ENCODE data around the gene CEP164. TPM values are rescaled to one million over a fixed set of nuclear protein-coding genes. Genes with fewer than 3 reads are reported as not detected.
A peak's percentile ranks its signal among the peaks of the same experiment; 100 is the strongest.
"Not testable (repeated sequence)": the region's sequence is repeated elsewhere in the genome, so short reads cannot be mapped to it uniquely, and the experiment has no call there.

Gene CEP164
- total RNA-seq, 1 donor from 2014 or later, result 25.2 TPM

DNA sequence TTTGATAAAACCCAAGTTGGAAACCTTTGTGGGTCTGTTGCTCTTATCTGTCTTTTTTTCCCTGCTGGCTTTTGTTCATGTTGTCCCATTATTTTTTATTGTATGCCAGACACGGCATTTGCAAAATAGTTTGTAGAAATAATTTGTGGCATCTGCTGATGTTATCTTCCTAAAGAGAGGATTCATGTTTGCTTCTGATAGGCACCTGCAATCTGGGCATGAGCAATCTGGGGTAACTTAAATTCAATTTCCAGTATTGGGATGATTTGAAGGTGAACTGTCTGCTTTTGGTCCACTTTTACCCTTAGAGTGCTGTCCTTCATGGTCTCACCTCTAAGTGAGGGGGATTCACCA lies 126.9 kb downstream of the CEP164 start:
- intact Hi-C loops (cut with DNase I), result no loop called here
- H3K4me1 ChIP-seq, result no peaks in the 10 kb centered on the region
- DNase-seq, result peak; percentile 10
- TF ChIP-seq, protein P1, sequence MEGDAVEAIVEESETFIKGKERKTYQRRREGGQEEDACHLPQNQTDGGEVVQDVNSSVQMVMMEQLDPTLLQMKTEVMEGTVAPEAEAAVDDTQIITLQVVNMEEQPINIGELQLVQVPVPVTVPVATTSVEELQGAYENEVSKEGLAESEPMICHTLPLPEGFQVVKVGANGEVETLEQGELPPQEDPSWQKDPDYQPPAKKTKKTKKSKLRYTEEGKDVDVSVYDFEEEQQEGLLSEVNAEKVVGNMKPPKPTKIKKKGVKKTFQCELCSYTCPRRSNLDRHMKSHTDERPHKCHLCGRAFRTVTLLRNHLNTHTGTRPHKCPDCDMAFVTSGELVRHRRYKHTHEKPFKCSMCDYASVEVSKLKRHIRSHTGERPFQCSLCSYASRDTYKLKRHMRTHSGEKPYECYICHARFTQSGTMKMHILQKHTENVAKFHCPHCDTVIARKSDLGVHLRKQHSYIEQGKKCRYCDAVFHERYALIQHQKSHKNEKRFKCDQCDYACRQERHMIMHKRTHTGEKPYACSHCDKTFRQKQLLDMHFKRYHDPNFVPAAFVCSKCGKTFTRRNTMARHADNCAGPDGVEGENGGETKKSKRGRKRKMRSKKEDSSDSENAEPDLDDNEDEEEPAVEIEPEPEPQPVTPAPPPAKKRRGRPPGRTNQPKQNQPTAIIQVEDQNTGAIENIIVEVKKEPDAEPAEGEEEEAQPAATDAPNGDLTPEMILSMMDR (IDR thresholded peaks at IDR 0.05), result no peak
- no peak for ATAC-seq
- H3K36me3 ChIP-seq, result no peaks in the 10 kb centered on the region
- no peaks in the 10 kb centered on the region for H3K9me3 ChIP-seq
- no peaks in the 10 kb centered on the region for H3K27me3 ChIP-seq
- no peak overlapping the region for H3K27ac ChIP-seq
- H3K4me3 ChIP-seq, result no peak overlapping the region

DNA sequence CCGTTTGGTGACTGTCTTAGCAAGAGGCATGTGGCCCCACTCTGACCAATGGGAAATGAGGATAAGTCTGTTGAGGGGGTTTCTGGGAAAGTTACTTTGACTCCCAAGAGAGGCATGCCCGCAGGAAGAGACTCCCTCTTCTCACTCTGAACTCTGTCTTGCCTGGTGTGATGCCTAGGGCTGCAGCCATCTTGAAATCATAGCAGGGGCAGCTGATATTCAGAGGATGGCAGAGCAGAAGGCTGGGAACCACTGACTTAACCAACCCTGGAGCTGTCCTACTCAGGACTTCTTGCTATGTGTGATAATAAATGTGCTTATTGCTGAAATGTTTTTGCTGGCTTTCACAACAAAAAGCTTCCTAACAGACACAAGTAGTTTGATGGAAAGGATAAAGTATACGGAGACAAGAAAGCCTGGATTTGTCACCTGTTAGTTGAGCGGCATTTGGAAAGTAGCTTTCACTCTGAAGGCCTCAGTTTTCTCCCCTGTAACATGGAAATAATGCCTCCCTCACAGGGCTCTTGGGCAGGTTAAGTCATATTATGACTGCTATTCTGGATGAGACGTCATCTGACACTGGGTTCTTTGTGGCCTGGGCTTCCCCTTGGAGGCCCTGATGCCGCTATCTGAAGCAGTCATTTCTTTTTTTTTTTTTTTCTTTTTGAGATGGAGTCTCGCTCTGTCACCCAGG lies 128.5 kb downstream of the CEP164 start:
- H3K9me3 ChIP-seq, result no peaks in the 10 kb centered on the region
- no peak for ATAC-seq
- H3K4me1 ChIP-seq, result no peaks in the 10 kb centered on the region
- intact Hi-C loops (cut with DNase I), result no loop called here
- no peaks in the 10 kb centered on the region for H3K27me3 ChIP-seq
- H3K4me3 ChIP-seq, result no peak overlapping the region
- DNase-seq, result no peak
- TF ChIP-seq, protein P1 (IDR thresholded peaks at IDR 0.05), result no peak
- no peaks in the 10 kb centered on the region for H3K36me3 ChIP-seq
- no peak overlapping the region for H3K27ac ChIP-seq

DNA sequence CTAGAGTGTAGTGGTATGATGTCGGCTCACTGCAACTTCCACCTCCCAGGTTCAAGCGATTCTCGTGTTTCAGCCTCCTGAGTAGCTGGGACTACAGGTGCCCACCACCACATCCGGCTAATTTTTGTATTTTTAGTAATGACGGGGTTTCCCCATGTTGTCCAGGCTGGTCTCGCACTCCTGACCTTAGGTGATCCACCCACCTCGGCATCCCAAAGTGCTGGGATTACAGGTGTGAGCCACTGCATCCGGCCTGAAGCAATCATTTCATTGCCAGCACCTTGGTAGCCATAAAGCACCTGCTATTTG lies 129.0 kb downstream of the CEP164 start:
- H3K36me3 ChIP-seq; intact Hi-C loops (cut with DNase I); H3K4me3 ChIP-seq; H3K27me3 ChIP-seq; ATAC-seq; H3K27ac ChIP-seq; H3K9me3 ChIP-seq; H3K4me1 ChIP-seq: not testable (repeated sequence)
- DNase-seq, result peak; percentile 26

DNA sequence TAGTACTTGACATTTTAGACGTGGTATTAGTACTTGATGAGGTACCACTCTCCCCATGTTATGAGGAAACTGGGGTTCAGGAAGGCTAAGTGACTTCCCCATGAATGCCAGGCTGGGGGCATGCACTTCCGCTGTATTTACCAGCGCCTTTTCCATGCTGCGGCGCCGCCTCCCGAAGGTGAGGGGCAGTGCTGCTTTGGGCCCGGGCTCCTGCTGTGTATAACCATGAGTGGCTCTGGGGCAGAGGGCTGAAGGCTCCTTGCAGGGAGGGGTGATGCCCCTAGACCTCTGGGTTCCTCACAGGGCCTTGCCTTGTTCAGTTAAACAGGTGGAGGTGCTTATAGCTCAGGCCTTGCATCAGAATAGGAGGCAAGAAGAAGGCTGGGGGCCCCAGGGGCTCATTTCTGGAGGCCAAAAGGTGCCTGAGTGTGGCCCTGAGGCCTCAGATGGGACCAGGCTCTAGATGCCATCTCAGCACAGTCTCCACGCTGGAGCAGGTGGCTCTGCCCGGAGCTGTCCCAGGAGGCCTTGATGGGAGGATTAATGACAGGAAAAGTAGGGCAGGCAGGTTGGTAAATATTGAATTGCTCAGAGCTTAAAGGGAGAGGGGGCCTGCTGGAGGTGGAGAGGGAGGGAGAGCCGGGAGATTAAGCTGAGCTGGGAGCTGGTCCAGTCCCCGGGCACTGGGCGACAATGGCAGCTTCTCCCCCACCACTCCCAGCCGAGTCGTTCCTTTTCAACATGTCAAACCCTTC lies 129.6 kb downstream of the CEP164 start:
- H3K27ac ChIP-seq, result no peak overlapping the region
- ATAC-seq, result no peak
- H3K27me3 ChIP-seq, result no peaks in the 10 kb centered on the region
- H3K36me3 ChIP-seq, result no peaks in the 10 kb centered on the region
- peak; percentile 43 for DNase-seq
- H3K4me3 ChIP-seq, result no peak overlapping the region
- intact Hi-C loops (cut with DNase I), result no loop called here
- TF ChIP-seq, protein P1 (IDR thresholded peaks at IDR 0.05), result no peak
- no peaks in the 10 kb centered on the region for H3K9me3 ChIP-seq
- H3K4me1 ChIP-seq, result no peaks in the 10 kb centered on the region

DNA sequence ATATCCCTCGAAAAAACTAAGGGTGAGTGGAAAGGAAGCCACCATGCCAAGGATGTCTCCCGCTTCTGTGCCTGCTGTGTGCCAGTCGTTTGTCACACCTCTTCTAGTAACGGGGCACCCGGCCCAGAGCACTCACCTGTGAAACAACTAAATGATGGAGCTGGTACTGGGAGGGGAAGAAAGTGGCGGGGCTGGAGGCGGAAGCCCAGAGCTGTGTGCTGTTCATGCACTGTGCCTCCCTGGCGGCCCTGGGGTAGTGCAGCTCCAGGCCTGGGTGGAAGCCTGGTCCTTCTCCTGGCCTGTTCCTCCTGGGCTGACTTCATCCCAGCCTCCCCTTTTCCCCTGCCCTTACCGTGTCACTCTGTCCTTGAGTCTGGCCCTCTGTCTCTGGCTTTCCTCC lies 130.2 kb downstream of the CEP164 start:
- Histone ChIP-seq H3K27me3 (no peaks in the 10 kb centered on the region), H3K4me1 (no peaks in the 10 kb centered on the region), H3K9me3 (no peaks in the 10 kb centered on the region), H3K27ac (no peak overlapping the region), H3K36me3 (no peaks in the 10 kb centered on the region), H3K4me3 (no peak overlapping the region)
- ATAC-seq (peak; percentile 5), DNase-seq (peak; percentile 58)
- intact Hi-C loops (cut with DNase I), result no loop called here
- TF ChIP-seq, protein P1 (IDR thresholded peaks at IDR 0.05), result no peak

DNA sequence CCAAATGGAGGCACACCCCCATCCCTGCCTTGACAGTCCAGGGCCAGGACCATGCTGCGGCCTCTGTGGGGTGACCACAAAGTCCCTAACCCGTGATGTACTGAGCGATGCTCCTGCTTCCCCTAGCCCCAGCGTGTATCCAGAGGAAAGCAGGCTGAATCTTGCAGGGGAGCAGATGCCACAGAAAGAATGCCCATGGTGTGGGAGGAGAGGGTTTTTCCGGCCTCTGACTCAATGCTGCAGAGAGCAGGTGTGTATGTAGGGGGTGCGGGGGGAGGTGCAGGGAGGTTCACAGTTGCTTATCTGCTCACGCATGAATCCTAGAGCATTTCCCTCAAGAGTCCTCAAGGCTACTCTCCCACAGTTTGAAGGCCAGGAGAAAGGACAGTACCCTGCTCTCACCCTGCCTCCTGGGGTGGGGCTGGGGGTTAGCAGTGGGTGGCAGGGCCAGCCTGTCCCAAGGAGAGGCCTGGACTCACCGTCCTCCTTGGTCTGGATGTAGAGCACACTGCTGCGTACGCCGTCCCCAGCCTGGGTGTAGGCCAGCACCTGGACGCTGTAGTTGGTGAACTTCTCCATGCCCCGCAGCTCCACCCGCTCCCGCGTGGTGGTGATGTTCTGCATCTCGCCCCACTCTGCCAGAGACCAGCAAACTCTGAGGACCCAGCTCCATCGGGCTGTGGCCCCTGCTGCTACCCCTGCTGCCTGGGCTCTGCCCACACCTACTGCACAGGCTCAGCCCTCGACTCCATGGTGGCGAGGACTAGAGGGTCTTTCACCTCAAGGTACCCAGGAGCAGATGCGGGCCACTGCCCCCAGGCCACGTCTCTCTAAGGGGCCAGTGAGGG lies 130.8 kb downstream of the CEP164 start:
- DNase-seq (no peak), ATAC-seq (no peak)
- Histone ChIP-seq H3K4me1 (no peaks in the 10 kb centered on the region), H3K27me3 (no peaks in the 10 kb centered on the region), H3K9me3 (no peaks in the 10 kb centered on the region), H3K4me3 (no peak overlapping the region), H3K27ac (no peak overlapping the region), H3K36me3 (no peaks in the 10 kb centered on the region)
- TF ChIP-seq, protein P1 (IDR thresholded peaks at IDR 0.05), result no peak
- intact Hi-C loops (cut with DNase I), result no loop called here
